Measurements from ENCODE around the gene PRR16.

GRCh38 chr5:120507197-120507596, 43.1 kb downstream of the PRR16 start:
- TF ChIP-seq CTCF (IDR thresholded peaks at IDR 0.05), result no peak
- TF ChIP-seq POLR2A (IDR thresholded peaks at IDR 0.05), result no peak
- no peak for TF ChIP-seq POLR2AphosphoS5 (IDR thresholded peaks at IDR 0.05)
